ENCODE data around the gene PMM1. TPM values are rescaled to one million over a fixed set of nuclear protein-coding genes. Genes with fewer than 3 reads are reported as not detected.

The PMM1 gene
- total RNA-seq, 1 donor from 2014 or later = 49.7 TPM

GRCh38 chr22:41567512-41567768 lies 22.2 kb downstream of the PMM1 start:
- no peak overlapping the region for H3K4me3 Mint-ChIP-seq (ENCODE audit: unreplicated experiment)
- H3K27me3 Mint-ChIP-seq (ENCODE audit: unreplicated experiment) = no peaks in the 10 kb centered on the region
- H3K27ac Mint-ChIP-seq (ENCODE audit: unreplicated experiment) = no peak overlapping the region
- TF ChIP-seq CTCF (IDR thresholded peaks at IDR 0.05) = no peak
- no peak for DNase-seq (ENCODE audit: extremely low spot score, unreplicated experiment)
- H3K9me3 Mint-ChIP-seq (ENCODE audit: unreplicated experiment) = no peaks in the 10 kb centered on the region
- H3K4me1 Mint-ChIP-seq (ENCODE audit: unreplicated experiment) = peaks cover 51% of the 10 kb centered on the region
- no peaks in the 10 kb centered on the region for H3K36me3 Mint-ChIP-seq (ENCODE audit: unreplicated experiment)

GRCh38 chr22:41565403-41566054 lies 24.1 kb downstream of the PMM1 start:
- H3K4me1 Mint-ChIP-seq (ENCODE audit: unreplicated experiment) = peaks cover 70% of the 10 kb centered on the region
- H3K36me3 Mint-ChIP-seq (ENCODE audit: unreplicated experiment) = no peaks in the 10 kb centered on the region
- H3K27me3 Mint-ChIP-seq (ENCODE audit: unreplicated experiment) = no peaks in the 10 kb centered on the region
- H3K4me3 Mint-ChIP-seq (ENCODE audit: unreplicated experiment) = no peak overlapping the region
- no peak for TF ChIP-seq CTCF (IDR thresholded peaks at IDR 0.05)
- H3K9me3 Mint-ChIP-seq (ENCODE audit: unreplicated experiment) = no peaks in the 10 kb centered on the region
- peak overlapping the region; percentile 91 for H3K27ac Mint-ChIP-seq (ENCODE audit: unreplicated experiment)
- no peak for DNase-seq (ENCODE audit: extremely low spot score, unreplicated experiment)

- no peak for DNase-seq (ENCODE audit: extremely low spot score, unreplicated experiment)
- Mint-ChIP-seq H3K4me3 (ENCODE audit: unreplicated experiment) (no peak overlapping the region), H3K27ac (ENCODE audit: unreplicated experiment) (peak overlapping the region; percentile 91), H3K27me3 (ENCODE audit: unreplicated experiment) (no peaks in the 10 kb centered on the region), H3K36me3 (ENCODE audit: unreplicated experiment) (no peaks in the 10 kb centered on the region), H3K4me1 (ENCODE audit: unreplicated experiment) (peaks cover 80% of the 10 kb centered on the region), H3K9me3 (ENCODE audit: unreplicated experiment) (no peaks in the 10 kb centered on the region)
- no peak for TF ChIP-seq CTCF (IDR thresholded peaks at IDR 0.05)
Measured at GRCh38 chr22:41564563-41564962, 25.1 kb downstream of the PMM1 start.

- no peak for DNase-seq (ENCODE audit: extremely low spot score, unreplicated experiment)
- Mint-ChIP-seq H3K27me3 (ENCODE audit: unreplicated experiment) (no peaks in the 10 kb centered on the region), H3K9me3 (ENCODE audit: unreplicated experiment) (no peaks in the 10 kb centered on the region), H3K4me3 (ENCODE audit: unreplicated experiment) (peak overlapping the region; percentile 44), H3K36me3 (ENCODE audit: unreplicated experiment) (no peaks in the 10 kb centered on the region), H3K27ac (ENCODE audit: unreplicated experiment) (peak overlapping the region; percentile 82), H3K4me1 (ENCODE audit: unreplicated experiment) (peaks cover 82% of the 10 kb centered on the region)
- no peak for TF ChIP-seq CTCF (IDR thresholded peaks at IDR 0.05)
Measured at GRCh38 chr22:41563051-41563711, 26.5 kb downstream of the PMM1 start.

- Mint-ChIP-seq H3K27ac (ENCODE audit: unreplicated experiment) (peak overlapping the region; percentile 82), H3K4me3 (ENCODE audit: unreplicated experiment) (peak overlapping the region; percentile 73), H3K27me3 (ENCODE audit: unreplicated experiment) (no peaks in the 10 kb centered on the region), H3K36me3 (ENCODE audit: unreplicated experiment) (no peaks in the 10 kb centered on the region), H3K9me3 (ENCODE audit: unreplicated experiment) (no peaks in the 10 kb centered on the region), H3K4me1 (ENCODE audit: unreplicated experiment) (peaks cover 85% of the 10 kb centered on the region)
- TF ChIP-seq CTCF (IDR thresholded peaks at IDR 0.05) = no peak
- no peak for DNase-seq (ENCODE audit: extremely low spot score, unreplicated experiment)
Measured at GRCh38 chr22:41562461-41562860, 27.2 kb downstream of the PMM1 start.
